Measurements from ENCODE around the gene LENG1. TPM values are rescaled to one million over a fixed set of nuclear protein-coding genes. Genes with fewer than 3 reads are reported as not detected.
A peak's percentile ranks its signal among the peaks of the same experiment; 100 is the strongest.

LENG1 gene
- total RNA-seq, 2 donors from 2014 or later = 3.6 to 4.0 TPM

GRCh38 chr19:54189735-54190502, 30.4 kb upstream of the LENG1 start:
- H3K27me3 Mint-ChIP-seq (ENCODE audit: insufficient read depth) = no peaks in the 10 kb centered on the region
- DNase-seq = peak; percentile 100
- Histone ChIP-seq H3K27me3 (ENCODE audit: control insufficient read depth, insufficient read depth, low read length, poor library complexity, severe bottlenecking) (no peaks in the 10 kb centered on the region), H3K36me3 (ENCODE audit: control insufficient read depth, insufficient read depth, low read length) (peaks cover 39% of the 10 kb centered on the region), H3K4me3 (ENCODE audit: low read length) (peak overlapping the region; percentile 96), H3K4me1 (ENCODE audit: control insufficient read depth, insufficient read depth, low read length) (no peaks in the 10 kb centered on the region), H3K9me3 (ENCODE audit: control insufficient read depth, low read length) (no peaks in the 10 kb centered on the region), H3K9ac (ENCODE audit: extremely low read depth, low read length, poor library complexity, severe bottlenecking) (peak overlapping the region; percentile 88), H3K27ac (ENCODE audit: low read depth, low read length) (peak overlapping the region; percentile 98)
- peaks cover 14% of the 10 kb centered on the region for H3K4me1 Mint-ChIP-seq
- 0% methylated on average over 7 to 65 of the region's 65 CpGs for WGBS, 2 experiments (ENCODE audit: insufficient coverage in 1 of 2, insufficient read length in 1 of 2)
- H3K9me3 Mint-ChIP-seq = no peaks in the 10 kb centered on the region
- H3K4me3 Mint-ChIP-seq = peak overlapping the region; percentile 76
- H3K27ac Mint-ChIP-seq = peak overlapping the region; percentile 100
- no peak for TF ChIP-seq CTCF (conservative IDR thresholded peaks at IDR 0.05)
- H3K36me3 Mint-ChIP-seq (ENCODE audit: low read depth) = peaks cover 50% of the 10 kb centered on the region

GRCh38 chr19:54189145-54189734, 29.7 kb upstream of the LENG1 start, which contains the start of gene MBOAT7:
TSS of gene MBOAT7 (minus strand) at chr19:54189580. CDS start at chr19:54188508, 1,072 bp downstream.
- WGBS, 2 experiments (ENCODE audit: insufficient coverage in 1 of 2, insufficient read length in 1 of 2) = 0% methylated on average over 29 to 64 of the region's 64 CpGs
- peak within 1 kb of the TSS; percentile 98 for H3K27ac ChIP-seq (ENCODE audit: low read depth, low read length)
- H3K4me1 ChIP-seq (ENCODE audit: control insufficient read depth, insufficient read depth, low read length) = no peaks in the 10 kb centered on the region
- peak within 1 kb of the TSS; percentile 96 for H3K4me3 ChIP-seq (ENCODE audit: low read length)
- peak within 1 kb of the TSS; percentile 100 for H3K27ac Mint-ChIP-seq
- no peaks in the 10 kb centered on the region for H3K9me3 Mint-ChIP-seq
- H3K9ac ChIP-seq (ENCODE audit: extremely low read depth, low read length, poor library complexity, severe bottlenecking) = peak within 1 kb of the TSS; percentile 88
- H3K27me3 Mint-ChIP-seq (ENCODE audit: insufficient read depth) = no peaks in the 10 kb centered on the region
- peaks cover 34% of the 10 kb centered on the region for H3K36me3 ChIP-seq (ENCODE audit: control insufficient read depth, insufficient read depth, low read length)
- TF ChIP-seq CTCF (conservative IDR thresholded peaks at IDR 0.05) = peak; percentile 61
- H3K27me3 ChIP-seq (ENCODE audit: control insufficient read depth, insufficient read depth, low read length, poor library complexity, severe bottlenecking) = no peaks in the 10 kb centered on the region
- no peak for DNase-seq
- H3K4me1 Mint-ChIP-seq = peaks cover 14% of the 10 kb centered on the region
- H3K36me3 Mint-ChIP-seq (ENCODE audit: low read depth) = peaks cover 46% of the 10 kb centered on the region
- no peaks in the 10 kb centered on the region for H3K9me3 ChIP-seq (ENCODE audit: control insufficient read depth, low read length)
- H3K4me3 Mint-ChIP-seq = peak within 1 kb of the TSS; percentile 76

- Histone ChIP-seq H3K4me3 (ENCODE audit: low read length) (peak overlapping the region; percentile 87), H3K4me1 (ENCODE audit: control insufficient read depth, insufficient read depth, low read length) (no peaks in the 10 kb centered on the region), H3K27me3 (ENCODE audit: control insufficient read depth, insufficient read depth, low read length, poor library complexity, severe bottlenecking) (no peaks in the 10 kb centered on the region), H3K36me3 (ENCODE audit: control insufficient read depth, insufficient read depth, low read length) (peaks cover 36% of the 10 kb centered on the region), H3K27ac (ENCODE audit: low read depth, low read length) (no peak overlapping the region), H3K9me3 (ENCODE audit: control insufficient read depth, low read length) (no peaks in the 10 kb centered on the region), H3K9ac (ENCODE audit: extremely low read depth, low read length, poor library complexity, severe bottlenecking) (peak overlapping the region; percentile 88)
- peak overlapping the region; percentile 88 for H3K27ac Mint-ChIP-seq
- H3K27me3 Mint-ChIP-seq (ENCODE audit: insufficient read depth) = no peaks in the 10 kb centered on the region
- 9 to 31% methylated on average over 8 to 11 of the region's 12 CpGs for WGBS, 2 experiments (ENCODE audit: insufficient coverage in 1 of 2, insufficient read length in 1 of 2)
- peaks cover 45% of the 10 kb centered on the region for H3K36me3 Mint-ChIP-seq (ENCODE audit: low read depth)
- peak overlapping the region; percentile 76 for H3K4me3 Mint-ChIP-seq
- H3K9me3 Mint-ChIP-seq = no peaks in the 10 kb centered on the region
- peak; percentile 62 for DNase-seq
- peaks cover 14% of the 10 kb centered on the region for H3K4me1 Mint-ChIP-seq
- TF ChIP-seq CTCF (conservative IDR thresholded peaks at IDR 0.05) = no peak
Observed at GRCh38 chr19:54188215-54188871, 28.8 kb upstream of the LENG1 start.

Data from endodermal cell (in vitro differentiated cells).